Loucy (cell line): ENCODE data around the gene GRB14.

ENCODE experiments used
- CTCF ChIP-seq: fragments of 200-600 bp; sonication (generic); conservative IDR thresholded peaks from 2 replicates; pipeline ENCODE4 v1.5.1; 2014; ENCODE audit warnings: mild to moderate bottlenecking, antibody characterized with exemption, low read length
- EZH2phosphoT487 ChIP-seq: fragments of 200-600 bp; IDR thresholded peaks from 2 replicates; pipeline ENCODE4 v1.6.1; 2018; ENCODE audit warnings: antibody characterized with exemption, mild to moderate bottlenecking, moderate library complexity, borderline replicate concordance

GRCh38 chr2:164625378-164625971 is 4.2 kb upstream of the GRB14 start:
- TF ChIP-seq CTCF (no peak), EZH2phosphoT487 (no peak)
